GM21717 (cell line): ENCODE results near the gene THEMIS2.
"Not testable (repeated sequence)": the region's sequence is repeated elsewhere in the genome, so short reads cannot be mapped to it uniquely, and the experiment has no call there.

Experiments used
- ATAC-seq: cut with Tn5 transposase; IDR thresholded peaks from one replicate; pipeline ENCODE4 v1.9.1; 2021; ENCODE audit warnings: mild to moderate bottlenecking, moderate library complexity; ENCODE audit not compliant: unreplicated experiment

Gene THEMIS2

GRCh38 chr1:27872059-27872801 is at the start of gene THEMIS2:
Gene THEMIS2, plus strand, starts transcription at chr1:27872544. Its CDS starts 28 bp downstream, at chr1:27872572.
- no peak for ATAC-seq

GRCh38 chr1:27823784-27824183 is 48.6 kb upstream of the THEMIS2 start:
- ATAC-seq: no peak

- no peak for ATAC-seq
Observed at GRCh38 chr1:27824411-27824810, 47.9 kb upstream of the THEMIS2 start.

- not testable (repeated sequence) for ATAC-seq
Observed at GRCh38 chr1:27829339-27829960, 42.9 kb upstream of the THEMIS2 start.

GRCh38 chr1:27830621-27831440 is 41.5 kb upstream of the THEMIS2 start, which contains the start of gene PPP1R8:
Gene PPP1R8, plus strand, starts transcription at chr1:27830782. Its CDS starts 54 bp downstream, at chr1:27830836.
- peak; percentile 89 for ATAC-seq

- no peak for ATAC-seq
Observed at GRCh38 chr1:27831568-27832410, 40.6 kb upstream of the THEMIS2 start.

GRCh38 chr1:27832762-27833161 is 39.6 kb upstream of the THEMIS2 start:
- ATAC-seq: no peak

GRCh38 chr1:27833470-27833869 is 38.9 kb upstream of the THEMIS2 start:
- ATAC-seq: no peak

GRCh38 chr1:27835046-27835445 is 37.3 kb upstream of the THEMIS2 start:
- no peak for ATAC-seq

- ATAC-seq: no peak
Observed at GRCh38 chr1:27835501-27835900, 36.8 kb upstream of the THEMIS2 start.

GRCh38 chr1:27849951-27850350 is 22.4 kb upstream of the THEMIS2 start:
- no peak for ATAC-seq

- ATAC-seq: no peak
Observed at GRCh38 chr1:27855085-27855484, 17.3 kb upstream of the THEMIS2 start.

GRCh38 chr1:27856561-27857343 is 15.6 kb upstream of the THEMIS2 start:
- ATAC-seq: no peak

- ATAC-seq: not testable (repeated sequence)
Observed at GRCh38 chr1:27857552-27857951, 14.8 kb upstream of the THEMIS2 start.

- ATAC-seq: peak; percentile 64
Observed at GRCh38 chr1:27858072-27858948, 14.0 kb upstream of the THEMIS2 start.

GRCh38 chr1:27858949-27859576 is 13.3 kb upstream of the THEMIS2 start:
- no peak for ATAC-seq

- no peak for ATAC-seq
Observed at GRCh38 chr1:27861436-27861835, 10.9 kb upstream of the THEMIS2 start.

- ATAC-seq: no peak
Observed at GRCh38 chr1:27862004-27862403, 10.3 kb upstream of the THEMIS2 start.
